HG02885 (cell line): ENCODE measurements around the gene FBXO42.
A peak's percentile ranks its signal among the peaks of the same experiment; 100 is the strongest.

Source experiments
- ATAC-seq: cut with Tn5 transposase; IDR thresholded peaks from one replicate; pipeline ENCODE4 v1.9.1; 2021; ENCODE audit warnings: mild to moderate bottlenecking; ENCODE audit not compliant: unreplicated experiment, poor library complexity

Gene FBXO42

GRCh38 chr1:16351994-16352841, at the start of gene FBXO42:
TSS of gene FBXO42 (minus strand) at chr1:16352480. CDS start at chr1:16315418, 37,062 bp downstream.
- ATAC-seq: peak; percentile 94

- ATAC-seq: no peak
Observed at GRCh38 chr1:16398371-16398953, 46.2 kb upstream of the FBXO42 start.

- no peak for ATAC-seq
Observed at GRCh38 chr1:16397120-16397519, 44.8 kb upstream of the FBXO42 start.

GRCh38 chr1:16396591-16396990, 44.3 kb upstream of the FBXO42 start:
- ATAC-seq: no peak

- ATAC-seq: no peak
Observed at GRCh38 chr1:16394977-16395376, 42.7 kb upstream of the FBXO42 start.

GRCh38 chr1:16393570-16394521, 41.6 kb upstream of the FBXO42 start:
- ATAC-seq: no peak

- ATAC-seq: no peak
Observed at GRCh38 chr1:16392740-16393569, 40.7 kb upstream of the FBXO42 start.

- no peak for ATAC-seq
Observed at GRCh38 chr1:16391411-16391810, 39.1 kb upstream of the FBXO42 start.

- ATAC-seq: peak; percentile 41
Observed at GRCh38 chr1:16387201-16388188, 35.2 kb upstream of the FBXO42 start.

GRCh38 chr1:16386454-16387113, 34.3 kb upstream of the FBXO42 start:
- no peak for ATAC-seq

- ATAC-seq: no peak
Observed at GRCh38 chr1:16385659-16386453, 33.6 kb upstream of the FBXO42 start.

GRCh38 chr1:16383888-16384287, 31.6 kb upstream of the FBXO42 start:
- ATAC-seq: no peak

- no peak for ATAC-seq
Observed at GRCh38 chr1:16380868-16381267, 28.6 kb upstream of the FBXO42 start.

- no peak for ATAC-seq
Observed at GRCh38 chr1:16378443-16378842, 26.2 kb upstream of the FBXO42 start.

- ATAC-seq: no peak
Observed at GRCh38 chr1:16376971-16377370, 24.7 kb upstream of the FBXO42 start.

- ATAC-seq: no peak
Observed at GRCh38 chr1:16375521-16376340, 23.5 kb upstream of the FBXO42 start.

GRCh38 chr1:16374266-16374665, 22.0 kb upstream of the FBXO42 start:
- no peak for ATAC-seq
